Activated CD8-positive, alpha-beta memory T cell treated with anti-CD3 and anti-CD28 coated beads, Interleukin-2, amount 10 ng/mL, durations not matched to agents 7 days and 5 days (primary cell): ENCODE data around the gene DENND1B. TPM values are rescaled to one million over a fixed set of nuclear protein-coding genes. Genes with fewer than 3 reads are reported as not detected.
"Not testable (repeated sequence)": the region's sequence is repeated elsewhere in the genome, so short reads cannot be mapped to it uniquely, and the experiment has no call there.

ENCODE experiments used
- ATAC-seq: fragments of 150-1000 bp; cut with Tn5 transposase; one replicate; pipeline ENCODE4 v1.10.0; 2021; ENCODE audit warnings: moderate library complexity
- CTCF ChIA-PET: fragments of 350-600 bp; sonication (Branson Sonifier 250); formaldehyde crosslinking; loops from one replicate; lab custom pipeline; 2021; ENCODE audit warnings: antibody characterized with exemption; lab: Charles Lee
- DNase-seq: peaks from one replicate; pipeline ENCODE4 v3.0.0-alpha.2; 2020
- H3K27ac Mint-ChIP-seq: one replicate; pipeline ENCODE4 v1.8.0; 2021; ENCODE audit warnings: mild to moderate bottlenecking, mixed read lengths
- H3K27me3 Mint-ChIP-seq: one replicate; pipeline ENCODE4 v1.8.0; 2021; ENCODE audit warnings: mixed read lengths
- H3K36me3 Mint-ChIP-seq: one replicate; pipeline ENCODE4 v1.8.0; 2021; ENCODE audit warnings: mild to moderate bottlenecking, mixed read lengths
- H3K4me1 Mint-ChIP-seq: one replicate; pipeline ENCODE4 v1.8.0; 2021; ENCODE audit warnings: mixed read lengths
- H3K4me3 Mint-ChIP-seq: one replicate; pipeline ENCODE4 v1.8.0; 2021; ENCODE audit warnings: mild to moderate bottlenecking, moderate library complexity, mixed read lengths
- H3K9me3 Mint-ChIP-seq: one replicate; pipeline ENCODE4 v1.8.0; 2022; ENCODE audit warnings: low read depth, mixed read lengths
- total RNA-seq, 2 experiments: library from RNA; stranded (reverse); gene quantifications; one replicate each; pipeline ENCODE4 v1.2.3, GENCODE V29; 2021

DENND1B gene
- total RNA-seq, 2 experiments from 2014 or later = 29.5 to 30.3 TPM

GRCh38 chr1:197618061-197618460 is 157.2 kb downstream of the DENND1B start:
- Mint-ChIP-seq H3K27me3 (no peaks in the 10 kb centered on the region), H3K36me3 (peaks cover 3% of the 10 kb centered on the region), H3K27ac (no peak overlapping the region), H3K4me3 (no peak overlapping the region), H3K9me3 (no peaks in the 10 kb centered on the region), H3K4me1 (no peaks in the 10 kb centered on the region)
- CTCF ChIA-PET = interaction anchor here (0.5 to 2.5 kb wide), 4 partner anchors 16 to 251 kb away, joined by 3 to 19 read pairs (median 4); no protein-coding TSS in a partner anchor
- DNase-seq (no peak), ATAC-seq (no peak)

- no peaks in the 10 kb centered on the region for H3K27me3 Mint-ChIP-seq
- no peak for DNase-seq
- H3K36me3 Mint-ChIP-seq = no peaks in the 10 kb centered on the region
- CTCF ChIA-PET = interaction anchor here (0.9 to 2.6 kb wide), 11 partner anchors 161 to 540 kb away, joined by 3 to 23 read pairs (median 3); partner anchors contain the start of gene LHX9
- H3K4me3 Mint-ChIP-seq = no peak overlapping the region
- H3K4me1 Mint-ChIP-seq = no peaks in the 10 kb centered on the region
- ATAC-seq = no peak
- no peaks in the 10 kb centered on the region for H3K9me3 Mint-ChIP-seq
- H3K27ac Mint-ChIP-seq = no peak overlapping the region
These were observed 159.6 kb downstream of the DENND1B start for GRCh38 chr1:197615693-197616011.

GRCh38 chr1:197614916-197615692 is 160.2 kb downstream of the DENND1B start:
- ATAC-seq = peak; percentile 67
- no peak for DNase-seq
- no peaks in the 10 kb centered on the region for H3K4me1 Mint-ChIP-seq
- H3K4me3 Mint-ChIP-seq = no peak overlapping the region
- no peaks in the 10 kb centered on the region for H3K27me3 Mint-ChIP-seq
- no peaks in the 10 kb centered on the region for H3K36me3 Mint-ChIP-seq
- no peaks in the 10 kb centered on the region for H3K9me3 Mint-ChIP-seq
- no peak overlapping the region for H3K27ac Mint-ChIP-seq
- CTCF ChIA-PET = interaction anchor here (0.9 to 2.6 kb wide), 12 partner anchors 25 to 541 kb away, joined by 3 to 23 read pairs (median 3); partner anchors contain the start of gene LHX9

- no peak for ATAC-seq
- no peaks in the 10 kb centered on the region for H3K4me1 Mint-ChIP-seq
These were observed 169.0 kb downstream of the DENND1B start for GRCh38 chr1:197606168-197606845.

GRCh38 chr1:197604302-197604701 is 171.0 kb downstream of the DENND1B start:
- no peak for ATAC-seq
- no peak overlapping the region for H3K27ac Mint-ChIP-seq
- H3K36me3 Mint-ChIP-seq = no peaks in the 10 kb centered on the region
- H3K4me1 Mint-ChIP-seq = peaks cover 10% of the 10 kb centered on the region
- no peaks in the 10 kb centered on the region for H3K27me3 Mint-ChIP-seq
- DNase-seq = no peak
- no peak overlapping the region for H3K4me3 Mint-ChIP-seq
- CTCF ChIA-PET = interaction anchor here (1.4 kb wide), 1 partner anchor 10 kb away, joined by 3 read pairs; no protein-coding TSS in a partner anchor
- no peaks in the 10 kb centered on the region for H3K9me3 Mint-ChIP-seq

More at GRCh38 chr1:197606168-197606845, 169.0 kb downstream of the DENND1B start:
- no peak for DNase-seq
- H3K27ac Mint-ChIP-seq = no peak overlapping the region
- no peaks in the 10 kb centered on the region for H3K36me3 Mint-ChIP-seq
- H3K9me3 Mint-ChIP-seq = no peaks in the 10 kb centered on the region
- H3K27me3 Mint-ChIP-seq = no peaks in the 10 kb centered on the region
- CTCF ChIA-PET = no interaction called here
- H3K4me3 Mint-ChIP-seq = no peak overlapping the region

- H3K4me1 Mint-ChIP-seq = peaks cover 10% of the 10 kb centered on the region
- no peaks in the 10 kb centered on the region for H3K27me3 Mint-ChIP-seq
- no peak overlapping the region for H3K27ac Mint-ChIP-seq
- CTCF ChIA-PET = interaction anchor here (1.2 kb wide), 1 partner anchor 74 kb away, joined by 3 read pairs; no protein-coding TSS in a partner anchor
- no peaks in the 10 kb centered on the region for H3K36me3 Mint-ChIP-seq
- H3K4me3 Mint-ChIP-seq = no peak overlapping the region
- no peaks in the 10 kb centered on the region for H3K9me3 Mint-ChIP-seq
- ATAC-seq (no peak), DNase-seq (no peak)
These were observed 174.5 kb downstream of the DENND1B start for GRCh38 chr1:197600751-197601150.

GRCh38 chr1:197599789-197600188 is 175.5 kb downstream of the DENND1B start:
- CTCF ChIA-PET = no interaction called here
- Mint-ChIP-seq H3K4me1 (peaks cover 10% of the 10 kb centered on the region), H3K4me3 (no peak overlapping the region), H3K27me3 (no peaks in the 10 kb centered on the region), H3K27ac (no peak overlapping the region), H3K36me3 (peaks cover 2% of the 10 kb centered on the region), H3K9me3 (no peaks in the 10 kb centered on the region)
- no peak for DNase-seq
- no peak for ATAC-seq

GRCh38 chr1:197598935-197599334 is 176.3 kb downstream of the DENND1B start:
- no peak for ATAC-seq
- H3K4me3 Mint-ChIP-seq = no peak overlapping the region
- DNase-seq = no peak
- H3K9me3 Mint-ChIP-seq = no peaks in the 10 kb centered on the region
- peaks cover 10% of the 10 kb centered on the region for H3K4me1 Mint-ChIP-seq
- H3K27me3 Mint-ChIP-seq = no peaks in the 10 kb centered on the region
- CTCF ChIA-PET = no interaction called here
- no peak overlapping the region for H3K27ac Mint-ChIP-seq
- peaks cover 2% of the 10 kb centered on the region for H3K36me3 Mint-ChIP-seq

GRCh38 chr1:197595304-197595904 is 179.9 kb downstream of the DENND1B start:
- ATAC-seq = no peak
- no peaks in the 10 kb centered on the region for H3K27me3 Mint-ChIP-seq
- no peak for DNase-seq
- H3K4me3 Mint-ChIP-seq = no peak overlapping the region
- no peak overlapping the region for H3K27ac Mint-ChIP-seq
- peaks cover 6% of the 10 kb centered on the region for H3K36me3 Mint-ChIP-seq
- H3K9me3 Mint-ChIP-seq = no peaks in the 10 kb centered on the region
- H3K4me1 Mint-ChIP-seq = peaks cover 6% of the 10 kb centered on the region
- CTCF ChIA-PET = no interaction called here

GRCh38 chr1:197590687-197591086 is 184.6 kb downstream of the DENND1B start:
- ATAC-seq (no peak), DNase-seq (no peak)
- Mint-ChIP-seq H3K36me3 (peaks cover 18% of the 10 kb centered on the region), H3K9me3 (no peaks in the 10 kb centered on the region), H3K4me1 (no peaks in the 10 kb centered on the region), H3K27ac (no peak overlapping the region), H3K27me3 (no peaks in the 10 kb centered on the region), H3K4me3 (no peak overlapping the region)
- CTCF ChIA-PET = interaction anchor here (0.8 kb wide), 1 partner anchor 11 kb away, joined by 3 read pairs; no protein-coding TSS in a partner anchor

- DNase-seq = no peak
- ATAC-seq = no peak
- Mint-ChIP-seq H3K9me3 (no peaks in the 10 kb centered on the region), H3K4me3 (no peak overlapping the region), H3K4me1 (no peaks in the 10 kb centered on the region), H3K27ac (no peak overlapping the region), H3K36me3 (peaks cover 18% of the 10 kb centered on the region), H3K27me3 (no peaks in the 10 kb centered on the region)
- CTCF ChIA-PET = no interaction called here
These were observed 189.5 kb downstream of the DENND1B start for GRCh38 chr1:197585809-197586208.

GRCh38 chr1:197577580-197577979 is 197.7 kb downstream of the DENND1B start:
- no peaks in the 10 kb centered on the region for H3K4me1 Mint-ChIP-seq
- no peak overlapping the region for H3K4me3 Mint-ChIP-seq
- peaks cover 50% of the 10 kb centered on the region for H3K36me3 Mint-ChIP-seq
- ATAC-seq (no peak), DNase-seq (no peak)
- H3K27ac Mint-ChIP-seq = no peak overlapping the region
- CTCF ChIA-PET = no interaction called here
- no peaks in the 10 kb centered on the region for H3K27me3 Mint-ChIP-seq
- peaks cover 6% of the 10 kb centered on the region for H3K9me3 Mint-ChIP-seq

GRCh38 chr1:197575531-197575930 is 199.7 kb downstream of the DENND1B start:
- DNase-seq, H3K27ac Mint-ChIP-seq, H3K4me1 Mint-ChIP-seq, CTCF ChIA-PET, H3K4me3 Mint-ChIP-seq, ATAC-seq, H3K9me3 Mint-ChIP-seq, H3K27me3 Mint-ChIP-seq: not testable (repeated sequence)
- H3K36me3 Mint-ChIP-seq = peaks cover 56% of the 10 kb centered on the region
